Uterus (tissue), 4 donors: ENCODE data around the gene ENPP4. TPM values are rescaled to one million over a fixed set of nuclear protein-coding genes. Genes with fewer than 3 reads are reported as not detected.
A peak's percentile ranks its signal among the peaks of the same experiment; 100 is the strongest.
"Not testable (repeated sequence)": the region's sequence is repeated elsewhere in the genome, so short reads cannot be mapped to it uniquely, and the experiment has no call there.

Experiments
- DNase-seq, 2 donors: peaks; one replicate each; pipeline ENCODE4 v3.0.0-alpha.2; 2019 to 2020
- H3K27ac ChIP-seq, 2 donors: fragments of 200-600 bp; sonication (generic); 1 replicate in 1 of 2; 2 replicates in 1 of 2; pipeline ENCODE4 v1.5.1; 2016 to 2018
- H3K27me3 ChIP-seq, 2 donors: fragments of 200-600 bp; sonication (generic); one replicate each; pipeline ENCODE4 v1.5.1; 2018 to 2019; ENCODE audit warnings: control low read depth in 1 of 2
- H3K36me3 ChIP-seq, 2 donors: fragments of 200-600 bp; sonication (generic); one replicate each; pipeline ENCODE4 v1.5.1; 2019; ENCODE audit warnings: control low read depth in 1 of 2
- H3K4me1 ChIP-seq, 2 donors: fragments of 200-600 bp; sonication (generic); one replicate each; pipeline ENCODE4 v1.5.1; 2018 to 2019; ENCODE audit warnings: control low read depth in 1 of 2
- H3K4me3 ChIP-seq, 2 donors: fragments of 200-600 bp; sonication (generic); 1 replicate in 1 of 2; 2 replicates in 1 of 2; pipeline ENCODE4 v1.5.1; 2018 to 2019; ENCODE audit warnings: mild to moderate bottlenecking in 1 of 2
- H3K9me3 ChIP-seq, 2 donors: fragments of 200-600 bp; sonication (generic); one replicate each; pipeline ENCODE4 v1.5.1; 2019; ENCODE audit warnings: control low read depth in 1 of 2
- CTCF ChIP-seq, 4 experiments: fragments of 200-600 bp in 2 of 4; fragments of 450-650 bp in 2 of 4; sonication (generic) in 2 of 4; IDR thresholded peaks; one replicate each; pipeline ENCODE4 v1.5.1; 2016 to 2019; ENCODE audit warnings: antibody characterized with exemption in 4 of 4, mild to moderate bottlenecking in 2 of 4, moderate library complexity in 1 of 4
- POLR2A ChIP-seq, 2 donors: fragments of 450-650 bp; IDR thresholded peaks; one replicate each; pipeline ENCODE4 v1.6.1; 2016; ENCODE audit warnings: antibody characterized with exemption in 2 of 2, mild to moderate bottlenecking in 1 of 2, moderate library complexity in 1 of 2
- intact Hi-C: fragments of 100-400 bp; cut with DNase I; formaldehyde crosslinking; loops from one replicate; pipeline ENCODE4 v1.15.1; 2023; ENCODE audit warnings: low total_unique reads
- total RNA-seq, 4 donors: library from RNA; depleted of rRNA in 3 of 4; stranded (reverse); fragments of >200 nt in 3 of 4; gene quantifications; one replicate each; pipeline versions ENCODE4 v1.1.0 to v1.2.4, GENCODE V29; 2014 to 2023
- donor health status: DM: yes; HTN: yes; CAD: no.

The ENPP4 gene
- total RNA-seq, 4 donors from 2014 or later: 1.3 to 9.1 (median 7.5) TPM

- Histone ChIP-seq H3K9me3 (no peaks in the 10 kb centered on the region), H3K36me3 (no peaks in the 10 kb centered on the region), H3K4me3 (no peak overlapping the region), H3K27me3 (no peaks in the 10 kb centered on the region), H3K4me1 (no peaks in the 10 kb centered on the region), H3K27ac (no peak overlapping the region)
- intact Hi-C loops: no loop called here
- no peak for TF ChIP-seq CTCF (IDR thresholded peaks at IDR 0.05)
- no peak for TF ChIP-seq POLR2A (IDR thresholded peaks at IDR 0.05)
- no peak for DNase-seq
Measured at GRCh38 chr6:46116289-46116688, 13.5 kb upstream of the ENPP4 start.

GRCh38 chr6:46118157-46118556 lies 11.6 kb upstream of the ENPP4 start:
- H3K36me3 ChIP-seq: no peaks in the 10 kb centered on the region
- DNase-seq: no peak
- no peak overlapping the region for H3K27ac ChIP-seq
- intact Hi-C loops: no loop called here
- no peak overlapping the region for H3K4me3 ChIP-seq
- no peaks in the 10 kb centered on the region for H3K4me1 ChIP-seq
- H3K27me3 ChIP-seq: no peaks in the 10 kb centered on the region
- TF ChIP-seq POLR2A (IDR thresholded peaks at IDR 0.05): no peak
- TF ChIP-seq CTCF (IDR thresholded peaks at IDR 0.05): no peak
- no peaks in the 10 kb centered on the region for H3K9me3 ChIP-seq

- no peaks in the 10 kb centered on the region for H3K4me1 ChIP-seq
- DNase-seq: no peak
Measured at GRCh38 chr6:46118836-46119235, 11.0 kb upstream of the ENPP4 start.

GRCh38 chr6:46119679-46120078 lies 10.1 kb upstream of the ENPP4 start:
- H3K9me3 ChIP-seq, DNase-seq, H3K4me1 ChIP-seq, H3K27me3 ChIP-seq, intact Hi-C loops, H3K4me3 ChIP-seq, H3K27ac ChIP-seq, H3K36me3 ChIP-seq: not testable (repeated sequence)

More at GRCh38 chr6:46118836-46119235, 11.0 kb upstream of the ENPP4 start:
- Histone ChIP-seq H3K4me3 (no peak overlapping the region), H3K27ac (no peak overlapping the region), H3K36me3 (no peaks in the 10 kb centered on the region), H3K9me3 (no peaks in the 10 kb centered on the region), H3K27me3 (no peaks in the 10 kb centered on the region)
- no peak for TF ChIP-seq POLR2A (IDR thresholded peaks at IDR 0.05)
- TF ChIP-seq CTCF (IDR thresholded peaks at IDR 0.05): no peak
- intact Hi-C loops: no loop called here

- DNase-seq: no peak
- H3K4me3 ChIP-seq: no peak overlapping the region
- no peak overlapping the region for H3K27ac ChIP-seq
- H3K9me3 ChIP-seq: no peaks in the 10 kb centered on the region
- no peaks in the 10 kb centered on the region for H3K27me3 ChIP-seq
- H3K36me3 ChIP-seq: no peaks in the 10 kb centered on the region
- intact Hi-C loops: no loop called here
- no peaks in the 10 kb centered on the region for H3K4me1 ChIP-seq
- no peak for TF ChIP-seq POLR2A (IDR thresholded peaks at IDR 0.05)
- no peak for TF ChIP-seq CTCF (IDR thresholded peaks at IDR 0.05)
Measured at GRCh38 chr6:46128476-46128875, 1.3 kb upstream of the ENPP4 start.

GRCh38 chr6:46129291-46129628 lies 529 bp upstream of the ENPP4 start:
- H3K27ac ChIP-seq: no peak overlapping the region
- DNase-seq: no peak
- TF ChIP-seq POLR2A (IDR thresholded peaks at IDR 0.05) (no peak), CTCF (IDR thresholded peaks at IDR 0.05) (no peak)
- intact Hi-C loops: no loop called here
- H3K4me1 ChIP-seq: no peaks in the 10 kb centered on the region
- no peaks in the 10 kb centered on the region for H3K36me3 ChIP-seq
- H3K27me3 ChIP-seq: no peaks in the 10 kb centered on the region
- no peaks in the 10 kb centered on the region for H3K9me3 ChIP-seq
- H3K4me3 ChIP-seq: peak overlapping the region; percentile 56 to 57
